Hematopoietic multipotent progenitor cell treated with erythropoietin and hydrocortisone succinate and interleukin-3 and kit ligand, for 8 days (in vitro differentiated cells): ENCODE results near the gene YIPF4.
"Not testable (repeated sequence)": the region's sequence is repeated elsewhere in the genome, so short reads cannot be mapped to it uniquely, and the experiment has no call there.

Experiments used
- DNase-seq: peaks from one replicate; pipeline ENCODE4 v3.0.0-alpha.2; 2015

Gene YIPF4

GRCh38 chr2:32277674-32278477 is at the start of gene YIPF4:
TSS of gene YIPF4 (plus strand) at chr2:32277904. CDS start at chr2:32278156, 252 bp downstream.
- peak; percentile 97 for DNase-seq

GRCh38 chr2:32228181-32228580 is 49.5 kb upstream of the YIPF4 start:
- DNase-seq = no peak

DNA sequence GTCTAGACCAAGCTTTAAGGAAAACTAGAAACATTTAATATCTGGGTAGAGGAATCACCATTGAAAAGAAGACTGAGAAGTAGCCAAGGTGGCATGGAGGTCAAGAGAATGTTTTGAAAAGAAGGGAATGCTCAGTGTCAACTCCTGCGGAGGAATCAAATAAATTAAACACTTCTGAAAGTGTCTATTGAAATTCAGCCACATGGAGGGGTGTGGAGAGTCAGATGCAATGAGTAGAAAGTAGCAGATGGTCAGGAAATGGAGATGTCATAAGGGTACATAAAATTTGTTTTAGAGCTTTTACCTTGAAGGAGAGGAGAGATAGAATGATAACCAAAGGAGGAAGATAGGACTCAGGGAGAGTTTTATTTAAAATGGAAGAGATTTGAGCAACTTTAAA is 48.1 kb upstream of the YIPF4 start:
- no peak for DNase-seq

GRCh38 chr2:32231959-32232358 is 45.7 kb upstream of the YIPF4 start:
- DNase-seq = no peak

- DNase-seq = no peak
Measured at GRCh38 chr2:32235315-32235714, 42.4 kb upstream of the YIPF4 start.

- DNase-seq = no peak
Measured at GRCh38 chr2:32237488-32237887, 40.2 kb upstream of the YIPF4 start.

- no peak for DNase-seq
Measured at GRCh38 chr2:32237996-32238395, 39.7 kb upstream of the YIPF4 start.

DNA sequence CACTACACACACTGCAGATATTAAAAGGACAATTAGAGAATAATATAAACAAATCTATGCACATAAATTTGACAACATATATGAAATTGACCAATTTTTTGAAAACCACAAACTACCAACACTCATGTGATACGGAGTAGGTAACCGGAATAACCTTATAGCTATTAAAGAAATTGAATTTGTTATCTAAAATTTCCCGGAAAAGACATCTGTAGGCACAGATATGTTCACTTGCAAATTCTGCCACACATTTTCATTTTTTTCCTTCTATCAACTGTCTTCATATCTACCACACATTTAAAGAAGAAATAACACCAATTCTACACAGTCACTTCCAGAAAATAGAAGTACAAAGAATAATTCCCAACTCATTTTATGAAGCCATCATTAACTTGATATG is 35.4 kb upstream of the YIPF4 start:
- peak; percentile 84 for DNase-seq

GRCh38 chr2:32246911-32247310 is 30.8 kb upstream of the YIPF4 start:
- no peak for DNase-seq

DNA sequence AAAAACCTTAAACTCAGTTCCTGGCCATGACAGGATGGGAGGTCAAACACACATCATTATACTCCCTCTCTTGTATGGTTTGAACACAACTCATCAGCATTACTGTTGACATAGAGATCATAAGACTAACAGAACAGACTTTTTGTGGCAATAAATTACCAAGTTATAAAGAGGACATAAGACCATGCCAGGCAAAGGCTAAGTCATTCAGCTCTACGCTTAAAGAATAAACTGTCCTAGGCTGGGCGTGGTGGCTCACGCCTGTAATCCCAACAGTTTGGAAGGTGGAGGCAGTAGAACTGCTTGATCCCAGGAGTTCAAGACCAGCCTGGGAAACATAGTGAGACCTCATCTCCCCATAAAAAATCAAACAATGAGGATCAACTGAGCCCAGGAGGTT is 29.4 kb upstream of the YIPF4 start:
- DNase-seq = no peak

DNA sequence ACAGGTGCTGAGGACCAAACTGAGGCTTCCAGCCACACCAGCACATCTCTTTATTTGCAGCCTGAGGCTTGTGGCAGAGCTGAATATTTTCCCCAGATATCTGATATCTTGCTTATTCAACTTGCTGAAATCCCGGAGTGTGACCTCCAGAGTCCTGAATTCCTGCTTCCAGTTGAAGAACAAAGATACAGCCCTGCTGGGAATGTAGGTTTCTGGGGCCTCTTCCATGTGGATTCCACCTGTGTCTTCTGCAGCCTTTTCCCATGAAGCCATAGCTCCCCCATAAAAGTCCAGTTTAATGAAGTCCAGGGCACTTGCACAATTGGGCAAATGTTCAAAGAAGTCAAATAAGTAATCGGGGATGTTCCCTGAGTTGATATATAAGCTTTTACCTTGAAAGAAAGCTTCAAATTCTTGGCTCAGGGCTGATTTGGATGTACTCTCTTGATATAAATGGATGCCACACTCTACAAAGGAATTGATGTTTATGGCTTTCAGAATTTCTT is 27.9 kb upstream of the YIPF4 start:
- DNase-seq = no peak

DNA sequence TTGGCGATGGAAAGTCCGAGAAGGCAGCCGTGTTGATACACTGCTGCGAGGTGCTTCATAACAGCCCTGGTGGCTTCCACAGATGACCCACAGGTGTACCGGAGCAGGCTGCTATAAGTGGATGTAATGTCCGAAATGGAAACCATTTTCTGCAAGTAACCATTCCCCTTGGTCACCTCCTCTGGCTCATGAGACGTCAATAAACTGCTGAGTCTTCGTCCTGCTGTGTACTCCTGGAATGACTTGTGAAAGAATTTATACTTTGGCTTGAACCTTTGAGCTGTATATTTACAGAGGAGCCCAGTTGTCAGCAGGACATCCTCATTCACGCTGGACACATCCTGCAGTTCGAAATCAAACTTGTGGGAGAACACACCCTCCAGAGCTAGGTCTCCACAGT is 27.4 kb upstream of the YIPF4 start:
- DNase-seq = no peak

GRCh38 chr2:32258242-32258641 is 19.5 kb upstream of the YIPF4 start:
- DNase-seq = no peak

- DNase-seq = peak; percentile 88
Measured at GRCh38 chr2:32260376-32260775, 17.3 kb upstream of the YIPF4 start.

- no peak for DNase-seq
Measured at GRCh38 chr2:32262105-32262504, 15.6 kb upstream of the YIPF4 start.

GRCh38 chr2:32264422-32265105 is 13.1 kb upstream of the YIPF4 start, which contains the start of gene NLRC4:
TSS of gene NLRC4 (minus strand) at chr2:32264886. CDS start at chr2:32256775, 8,111 bp downstream.
- DNase-seq = no peak

DNA sequence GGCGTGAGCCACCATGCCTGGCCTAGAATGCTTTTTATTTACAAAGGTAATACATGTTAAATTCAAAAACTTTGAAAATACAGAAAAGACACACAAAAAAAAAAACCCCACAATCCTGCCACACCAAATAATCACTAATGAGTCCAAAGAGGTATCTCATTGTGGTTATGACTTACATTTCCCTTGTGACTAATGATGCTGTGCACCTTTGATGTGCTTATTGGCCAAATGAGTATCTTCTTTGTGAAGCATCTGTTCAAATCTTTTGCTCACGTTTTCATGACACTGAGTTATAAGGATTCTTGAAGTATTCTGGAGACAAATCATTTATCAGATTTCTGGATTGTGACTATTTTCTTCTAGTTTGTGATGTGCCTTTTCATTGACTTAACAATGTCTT is 6.6 kb upstream of the YIPF4 start:
- DNase-seq = no peak

- DNase-seq = no peak
Measured at GRCh38 chr2:32272279-32272678, 5.4 kb upstream of the YIPF4 start.

DNA sequence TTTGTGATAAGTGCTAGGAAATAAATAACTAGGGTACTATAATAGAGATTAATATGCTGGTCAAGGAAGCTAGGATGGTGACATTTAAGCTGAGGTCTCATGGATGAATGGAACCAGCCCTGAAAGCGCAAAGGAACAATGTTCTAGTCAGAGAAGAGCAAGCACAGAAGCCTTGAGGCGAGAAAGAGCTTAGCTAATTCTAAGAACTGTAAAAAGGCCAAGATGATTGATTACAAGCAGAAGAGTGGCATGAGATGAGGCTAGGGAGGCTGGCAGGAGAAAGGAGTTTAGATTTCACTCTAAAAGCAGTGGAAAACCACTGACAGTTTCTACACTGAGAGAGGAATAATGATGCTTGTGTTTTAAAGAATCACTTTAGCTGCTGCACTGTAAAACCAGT is 3.4 kb upstream of the YIPF4 start:
- DNase-seq = no peak

- DNase-seq = not testable (repeated sequence)
Measured at GRCh38 chr2:32275790-32276189, 1.9 kb upstream of the YIPF4 start.

DNA sequence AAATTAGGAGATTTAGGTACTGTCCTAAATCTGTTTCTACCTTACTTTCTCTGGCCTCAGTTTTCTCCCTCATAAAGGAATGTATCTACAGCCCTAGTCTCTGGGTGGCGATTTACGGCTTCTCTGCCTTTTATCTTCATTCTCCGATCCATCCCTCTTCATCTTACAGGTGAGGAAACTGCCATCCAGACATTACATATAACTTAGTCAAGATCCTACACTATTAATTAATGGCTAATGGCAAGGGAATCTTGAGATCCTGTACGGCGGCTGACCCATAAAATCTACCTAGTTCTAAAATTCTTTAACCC is 386 bp upstream of the YIPF4 start:
- no peak for DNase-seq

GRCh38 chr2:32278478-32278853 is 762 bp downstream of the YIPF4 start:
- DNase-seq = no peak

DNA sequence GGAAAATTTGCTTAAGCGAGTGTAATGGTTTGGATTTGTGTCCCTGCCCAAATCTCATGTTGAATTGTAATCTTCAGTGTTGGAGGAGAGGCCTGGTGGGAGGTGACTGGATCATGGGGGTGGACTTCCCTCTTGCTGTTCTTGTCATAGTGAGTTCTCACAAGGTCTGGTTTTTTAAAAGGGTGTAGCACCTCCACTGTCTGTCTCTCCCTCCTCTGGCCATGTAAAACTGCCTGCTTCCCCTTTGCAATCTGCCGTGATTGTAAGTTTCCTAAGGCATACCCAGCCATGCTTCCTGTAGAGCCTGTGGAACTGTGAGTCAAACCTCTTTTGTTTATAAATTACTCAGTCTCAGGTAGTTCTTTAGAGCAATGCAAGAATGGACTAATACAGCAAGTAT is 6.6 kb downstream of the YIPF4 start:
- no peak for DNase-seq
